GM21381 (cell line): ENCODE results near the gene ZNF275.
"Not testable (repeated sequence)": the region's sequence is repeated elsewhere in the genome, so short reads cannot be mapped to it uniquely, and the experiment has no call there.

Source experiments
- ATAC-seq: cut with Tn5 transposase; IDR thresholded peaks from one replicate; pipeline ENCODE4 v1.9.1; 2021; ENCODE audit warnings: mild to moderate bottlenecking, moderate library complexity; ENCODE audit not compliant: unreplicated experiment

The ZNF275 gene

DNA sequence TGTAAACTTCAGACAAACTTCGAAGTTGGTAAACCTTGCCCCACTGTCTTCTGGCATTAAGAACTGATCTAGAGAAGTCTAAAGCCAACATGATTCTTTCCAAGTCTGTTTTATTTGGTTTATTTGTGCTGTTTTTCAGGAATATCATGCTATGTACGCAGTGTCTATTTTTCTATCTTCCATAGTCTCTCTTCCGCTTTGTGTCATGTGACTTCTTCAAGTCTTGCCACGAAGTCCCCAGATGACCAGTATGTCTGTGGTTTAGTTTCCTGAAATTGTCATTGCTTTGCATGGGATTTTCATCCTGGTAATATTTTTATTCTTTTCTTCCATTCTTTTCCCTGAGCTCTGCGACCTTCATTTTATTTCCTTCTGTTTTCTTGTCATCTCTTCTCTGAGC is 52.1 kb downstream of the ZNF275 start:
- no peak for ATAC-seq

- no peak for ATAC-seq
These were observed 53.4 kb downstream of the ZNF275 start for GRCh38 chrX:153387345-153387744.

DNA sequence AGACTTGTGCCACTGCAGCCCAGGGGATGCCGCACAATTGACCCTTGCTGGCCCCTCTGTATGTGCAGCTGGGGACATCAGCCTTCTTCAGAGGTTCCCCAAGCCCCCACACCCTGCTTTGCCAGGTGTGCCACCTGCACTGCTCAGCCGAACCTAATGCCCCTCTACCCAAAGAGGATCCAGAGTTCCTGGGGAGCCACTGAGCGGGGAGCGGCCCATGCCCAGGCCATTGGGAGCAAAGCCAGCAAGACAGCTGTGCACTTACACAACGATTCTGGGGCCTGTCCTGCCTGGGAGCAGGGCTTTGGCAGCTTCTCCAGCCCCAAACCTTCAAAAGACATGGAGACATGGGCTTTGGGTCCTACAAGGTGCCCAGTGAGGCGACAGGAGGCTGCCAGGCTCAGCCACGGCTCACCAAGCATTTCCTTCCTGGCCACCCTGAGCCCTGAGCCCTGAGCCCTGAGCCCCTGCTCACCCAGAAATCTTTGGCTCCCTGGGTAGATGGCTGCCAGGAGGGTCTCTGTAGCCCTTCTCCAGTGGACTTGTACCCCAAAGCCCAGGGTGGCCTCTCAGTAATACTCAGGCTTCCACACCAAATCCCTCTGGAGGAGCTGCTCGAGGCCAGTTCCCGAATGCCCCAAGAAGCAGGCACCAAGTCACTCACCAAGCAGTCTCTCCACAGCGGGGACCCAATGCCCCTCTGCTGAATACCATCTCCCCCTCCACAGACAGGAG is 54.2 kb downstream of the ZNF275 start:
- ATAC-seq = no peak

DNA sequence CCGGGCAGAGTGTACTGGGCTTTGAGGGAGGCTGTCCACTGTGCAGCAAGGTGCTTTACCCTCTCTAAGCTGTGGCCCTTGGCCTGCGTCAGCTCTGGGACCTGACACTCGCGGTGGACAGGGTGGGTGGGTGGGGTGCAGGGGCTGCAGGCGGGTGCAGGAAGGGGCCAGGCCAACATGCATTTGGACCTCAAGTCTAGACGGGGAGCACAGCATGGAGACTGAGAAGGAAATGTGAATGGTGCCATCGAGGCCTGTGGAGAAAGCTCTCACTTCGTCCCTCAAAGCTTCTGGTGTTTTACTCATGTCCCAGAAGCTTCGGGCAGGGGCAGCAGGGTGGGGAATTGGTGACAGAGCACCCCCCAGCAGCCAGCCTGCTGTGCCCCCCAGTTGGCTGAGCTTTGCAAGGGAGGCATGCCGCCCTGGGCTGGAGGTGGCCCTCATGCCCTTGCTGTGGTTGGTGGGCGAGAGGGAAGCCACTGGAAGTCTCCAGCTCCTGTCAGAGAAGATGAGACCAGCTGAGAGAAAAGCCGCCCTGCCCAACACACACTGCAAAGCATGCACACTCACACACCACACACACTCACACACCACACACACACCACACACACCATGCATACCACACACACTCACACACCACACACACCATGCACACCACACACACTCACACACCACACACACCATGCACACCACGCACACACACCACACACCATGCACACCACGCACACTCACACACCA is 54.9 kb downstream of the ZNF275 start:
- ATAC-seq = no peak

- ATAC-seq = not testable (repeated sequence)
These were observed 55.5 kb downstream of the ZNF275 start for GRCh38 chrX:153389460-153389768.

GRCh38 chrX:153392642-153393321 is 58.8 kb downstream of the ZNF275 start:
- no peak for ATAC-seq

DNA sequence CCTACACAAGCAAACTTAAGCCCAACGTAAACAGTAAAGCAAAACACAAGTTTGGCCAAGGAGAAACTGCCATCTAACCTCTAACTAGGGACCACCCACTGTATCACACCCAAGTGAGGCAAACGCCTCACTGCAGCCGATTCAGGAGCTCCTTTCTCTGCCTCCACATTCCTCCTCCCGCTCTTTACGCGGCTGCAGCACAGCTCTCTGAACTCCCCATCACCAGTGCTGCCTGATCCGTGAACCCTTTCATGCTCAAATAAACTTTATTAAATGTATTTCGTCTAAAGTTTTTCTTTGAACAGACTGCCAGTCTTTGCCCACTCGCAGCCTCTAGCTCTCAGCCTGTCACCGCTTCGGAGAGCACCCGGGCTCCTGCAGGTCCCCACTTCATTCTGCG is 60.7 kb downstream of the ZNF275 start:
- no peak for ATAC-seq

GRCh38 chrX:153395613-153396319 is 61.8 kb downstream of the ZNF275 start:
- no peak for ATAC-seq

DNA sequence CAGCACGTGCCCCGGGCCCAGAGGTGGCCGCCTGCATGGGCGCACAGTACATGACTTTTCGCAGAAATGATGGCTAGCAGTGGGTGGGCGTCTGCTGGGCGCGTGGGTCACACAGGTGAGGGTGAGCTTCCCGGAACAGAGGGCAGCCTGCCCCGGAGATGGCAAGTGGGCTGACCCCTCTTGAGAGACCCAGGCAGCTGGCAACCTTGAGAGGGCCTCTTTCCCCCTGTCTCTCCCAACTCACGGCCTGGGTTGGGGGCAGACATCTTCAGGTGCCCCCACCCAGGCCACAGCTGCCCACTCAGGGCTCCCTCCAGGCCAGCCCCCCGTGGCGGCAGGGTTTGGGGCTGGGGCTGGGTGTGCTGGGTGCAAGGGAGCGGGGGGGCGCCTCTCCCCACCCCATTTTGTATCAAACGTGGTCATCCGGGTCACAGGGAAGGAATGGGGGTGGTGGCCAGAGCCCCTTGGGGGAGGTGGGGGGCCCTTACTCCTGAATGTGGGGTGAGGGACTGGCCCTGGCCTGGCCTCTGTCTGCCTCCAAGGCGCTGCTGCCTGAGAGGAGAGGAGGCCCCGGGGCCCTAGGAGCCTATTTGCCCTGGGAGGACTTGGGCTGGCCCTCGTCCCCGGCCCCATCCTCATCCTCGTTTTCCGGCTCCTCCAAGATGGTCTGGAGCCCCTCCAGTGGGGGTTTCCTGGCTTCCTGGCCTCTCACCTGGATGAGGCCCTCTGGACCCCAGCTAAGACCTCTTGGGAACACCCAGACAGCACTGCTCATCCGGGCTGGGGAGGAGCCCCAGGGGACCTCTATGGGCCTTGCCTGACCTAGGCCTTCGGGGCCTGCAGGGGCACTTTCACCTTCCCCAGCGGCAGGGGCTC is 62.6 kb downstream of the ZNF275 start:
- ATAC-seq = no peak

- no peak for ATAC-seq
These were observed 63.5 kb downstream of the ZNF275 start for GRCh38 chrX:153397256-153397960.

DNA sequence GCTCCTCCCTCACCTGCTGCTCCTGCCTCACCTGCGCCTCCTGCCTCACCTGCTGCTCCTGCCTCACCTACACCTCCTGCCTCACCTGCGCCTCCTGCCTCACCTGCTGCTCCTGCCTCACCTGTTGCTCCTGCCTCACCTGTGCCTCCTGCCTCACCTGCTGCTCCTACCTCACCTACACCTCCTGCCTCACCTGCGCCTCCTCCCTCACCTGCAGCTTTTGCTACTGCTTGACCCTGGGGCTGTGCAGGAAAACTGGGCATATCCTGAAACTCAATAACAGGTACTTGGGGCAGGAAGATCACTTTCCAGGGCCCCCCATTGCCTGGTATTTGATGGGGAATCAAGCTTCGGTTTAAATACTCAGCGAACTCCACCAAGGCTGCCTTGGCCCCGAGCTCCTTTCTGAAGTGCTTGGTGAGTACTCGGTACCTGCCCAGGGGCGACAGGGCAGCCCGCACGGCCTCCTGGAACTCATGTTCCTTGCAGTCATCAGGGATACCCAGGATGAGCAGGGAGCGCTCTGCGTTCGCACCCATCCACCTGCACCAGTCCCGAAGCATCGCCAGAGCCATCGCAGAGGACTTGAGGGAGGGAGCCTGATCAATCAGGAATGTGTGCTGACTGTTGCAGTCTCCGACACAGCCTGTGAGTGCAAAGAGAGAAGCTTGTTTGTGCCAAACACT is 64.5 kb downstream of the ZNF275 start:
- ATAC-seq = no peak

DNA sequence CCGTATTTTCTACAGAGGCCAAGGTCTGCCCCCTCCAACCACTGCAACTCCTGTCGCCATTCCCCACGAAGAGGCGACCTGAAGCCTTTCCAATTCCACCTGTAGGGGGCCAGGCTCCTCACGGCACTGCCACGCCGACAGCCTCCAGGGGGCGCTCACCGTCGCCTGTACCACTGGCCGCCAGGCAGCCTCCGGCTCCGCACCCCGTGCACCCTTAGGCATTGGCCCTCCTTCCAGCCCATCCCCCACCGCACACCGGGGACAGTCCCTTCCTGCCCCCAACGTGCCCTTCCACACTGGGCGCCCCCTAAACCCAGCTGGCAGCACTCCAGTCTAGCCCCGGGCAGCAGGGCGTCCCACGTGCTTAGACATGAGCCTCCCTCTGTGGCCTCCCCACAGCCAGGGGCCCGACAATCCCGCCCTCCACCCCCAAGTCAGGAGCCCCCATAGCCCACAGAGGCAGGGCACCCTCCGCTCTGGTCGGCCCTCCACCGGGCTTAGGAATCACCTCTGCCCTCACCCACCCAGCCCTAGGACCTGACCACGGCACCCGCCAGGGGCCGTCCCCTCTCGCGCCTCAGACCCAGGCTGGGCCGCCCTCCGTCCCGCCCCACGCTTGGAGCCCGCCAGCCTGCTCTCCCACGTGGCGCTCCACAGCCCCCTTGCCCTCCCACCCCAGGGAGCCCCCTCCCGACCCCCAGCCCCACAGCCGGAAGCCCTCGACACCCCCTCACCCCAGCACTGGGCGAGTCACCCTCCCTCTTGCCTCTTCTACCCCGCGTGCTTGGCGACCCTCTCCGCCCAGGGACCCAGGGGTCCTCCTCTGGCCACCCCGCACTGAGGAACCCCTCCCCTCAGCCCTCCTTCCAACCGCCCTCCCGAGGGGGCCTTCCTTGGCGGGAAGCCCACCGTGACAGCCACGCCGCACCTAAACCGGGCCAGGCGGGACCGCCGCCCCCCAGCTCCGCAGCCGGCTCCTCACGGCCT is 66.5 kb downstream of the ZNF275 start:
- no peak for ATAC-seq

DNA sequence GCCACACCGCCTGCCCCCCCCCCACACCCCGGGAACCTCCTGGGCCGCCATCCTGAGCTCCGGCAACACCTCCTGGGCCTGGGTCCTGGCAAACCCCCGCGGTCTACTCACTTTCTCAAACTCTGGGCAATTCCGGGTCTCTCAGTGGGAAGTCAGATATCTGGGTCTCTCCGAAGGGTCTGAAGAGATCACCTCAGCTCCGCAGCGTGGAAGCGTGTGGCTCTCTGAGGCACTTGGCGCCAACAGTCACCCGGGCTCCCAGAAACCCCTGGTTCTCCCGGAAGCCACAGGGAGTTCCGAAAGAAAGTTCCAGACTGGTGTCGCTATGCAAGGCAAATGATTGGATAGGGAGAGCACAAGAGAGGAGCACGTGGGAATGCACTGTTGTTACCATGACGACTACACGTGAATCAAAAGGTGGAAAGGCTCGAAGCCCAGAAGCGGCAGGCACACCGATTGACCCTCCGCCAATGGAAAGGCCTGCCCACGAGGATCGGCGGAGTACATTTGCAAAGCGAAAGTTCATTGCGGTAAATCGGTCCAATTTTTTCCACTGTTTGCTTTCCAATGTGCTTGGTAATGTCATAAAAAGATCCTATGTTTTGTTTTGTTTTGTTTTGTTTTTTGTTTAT is 67.3 kb downstream of the ZNF275 start, which contains the start of gene PNMA6E:
TSS of gene PNMA6E (minus strand) at position 218 of the 632 bp plus-strand sequence. CDS start 2,501 bp downstream, outside the sequence.
- no peak for ATAC-seq
